ENCODE results near the gene SLC6A8.
"Not testable (repeated sequence)": the region's sequence is repeated elsewhere in the genome, so short reads cannot be mapped to it uniquely, and the experiment has no call there.

SLC6A8 gene

GRCh38 chrX:153709726-153710674 lies 22.3 kb downstream of the SLC6A8 start:
- DNase-seq: no peak

- peak; percentile 18 for DNase-seq
Observed at GRCh38 chrX:153714256-153714655, 26.5 kb downstream of the SLC6A8 start.

DNA sequence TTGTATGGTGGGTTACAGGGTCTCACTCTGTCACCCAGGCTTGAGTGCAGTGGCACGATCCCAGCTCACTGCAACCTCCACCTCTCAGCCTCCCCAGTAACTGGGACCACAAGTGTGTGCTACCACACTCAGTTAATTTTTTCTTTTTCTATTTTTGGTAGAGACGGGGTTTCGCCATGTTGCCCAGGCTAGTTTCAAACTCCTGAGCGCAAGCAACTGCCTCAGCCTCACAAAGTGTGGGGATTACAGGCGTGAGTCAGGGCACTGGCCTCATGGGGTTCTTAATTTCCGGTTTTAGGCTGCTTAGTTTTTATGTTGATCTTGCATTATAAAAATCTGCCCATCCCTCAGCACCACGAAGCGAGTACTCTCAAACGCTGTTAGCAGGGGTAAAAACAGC lies 29.7 kb downstream of the SLC6A8 start:
- no peak for DNase-seq

DNA sequence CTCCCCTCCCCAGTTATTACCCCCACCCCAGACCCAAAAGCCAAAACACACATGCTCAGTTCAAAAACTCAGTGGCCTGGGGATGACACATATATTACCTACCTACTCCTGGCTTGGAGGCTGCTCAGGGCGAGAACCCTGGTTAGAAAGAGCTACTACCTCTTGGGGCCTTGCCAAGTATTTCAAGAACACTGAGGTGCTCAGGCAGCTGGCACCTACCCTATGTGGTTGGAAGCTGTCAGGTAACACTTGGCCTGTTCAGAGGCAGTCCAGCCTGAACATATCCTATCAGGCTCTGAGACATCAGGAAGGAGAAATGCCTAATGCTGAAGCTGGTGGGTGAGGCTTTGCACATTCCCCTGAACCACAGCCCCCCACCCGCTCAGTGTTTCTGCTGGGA lies 31.5 kb downstream of the SLC6A8 start:
- DNase-seq: no peak

GRCh38 chrX:153719701-153720100 lies 32.0 kb downstream of the SLC6A8 start:
- no peak for DNase-seq

GRCh38 chrX:153722704-153723350 lies 35.1 kb downstream of the SLC6A8 start:
- peak; percentile 89 for DNase-seq

GRCh38 chrX:153723351-153724251 lies 35.9 kb downstream of the SLC6A8 start:
- peak; percentile 24 for DNase-seq

GRCh38 chrX:153724252-153725038 lies 36.7 kb downstream of the SLC6A8 start, which contains the start of the genes ABCD1 and BCAP31:
Gene ABCD1, plus strand, starts transcription at chrX:153724856. Its CDS starts 411 bp downstream, at chrX:153725267.
Gene BCAP31, minus strand, starts transcription at chrX:153724387. Its CDS starts 1,143 bp downstream, at chrX:153723244.
- peak; percentile 94 for DNase-seq

- no peak for DNase-seq
Observed at GRCh38 chrX:153725039-153725831, 37.5 kb downstream of the SLC6A8 start.

GRCh38 chrX:153725832-153726285 lies 38.1 kb downstream of the SLC6A8 start:
- DNase-seq: no peak

DNA sequence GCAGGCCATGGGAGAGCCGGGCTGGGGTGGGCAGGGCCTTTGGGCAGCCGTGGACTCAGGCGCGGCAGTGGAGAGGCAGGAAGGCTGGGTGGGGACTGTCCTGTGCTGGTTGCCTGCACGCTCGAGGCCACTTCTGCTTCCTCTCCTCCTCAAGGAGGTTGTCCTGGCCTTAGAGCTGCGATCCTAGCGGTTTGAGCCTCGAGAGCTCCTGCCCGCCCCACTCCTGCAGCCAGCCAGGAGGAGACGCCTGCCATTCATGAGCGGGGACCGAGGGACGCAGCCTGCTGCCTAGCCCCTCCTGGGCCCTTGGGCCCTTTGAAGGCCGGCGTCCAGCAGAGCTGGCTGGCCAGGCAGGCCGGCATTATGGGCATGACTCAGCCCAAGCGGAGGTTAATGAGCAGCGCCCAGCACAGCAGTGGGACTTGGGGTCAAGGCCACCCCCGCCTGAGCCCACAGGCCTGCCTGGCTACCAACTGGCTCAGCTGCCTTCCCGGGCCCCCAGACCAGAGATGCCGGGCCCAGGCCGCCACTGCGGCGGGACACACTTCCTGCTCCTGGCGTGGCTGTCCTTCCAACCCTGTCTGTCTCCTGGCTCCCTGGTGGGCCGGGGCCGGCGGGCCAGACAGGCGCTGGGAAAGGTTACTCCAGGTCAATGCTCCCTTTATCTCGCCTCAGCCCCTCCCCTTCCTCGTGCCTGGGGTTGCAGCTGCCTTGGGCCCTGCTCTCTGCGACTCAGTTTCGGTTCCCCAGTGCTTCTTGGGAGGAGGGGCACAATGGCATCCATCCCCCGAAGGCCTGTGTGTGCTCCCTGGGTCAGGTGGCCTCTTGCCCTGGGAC lies 38.8 kb downstream of the SLC6A8 start:
- peak; percentile 87 for DNase-seq

DNA sequence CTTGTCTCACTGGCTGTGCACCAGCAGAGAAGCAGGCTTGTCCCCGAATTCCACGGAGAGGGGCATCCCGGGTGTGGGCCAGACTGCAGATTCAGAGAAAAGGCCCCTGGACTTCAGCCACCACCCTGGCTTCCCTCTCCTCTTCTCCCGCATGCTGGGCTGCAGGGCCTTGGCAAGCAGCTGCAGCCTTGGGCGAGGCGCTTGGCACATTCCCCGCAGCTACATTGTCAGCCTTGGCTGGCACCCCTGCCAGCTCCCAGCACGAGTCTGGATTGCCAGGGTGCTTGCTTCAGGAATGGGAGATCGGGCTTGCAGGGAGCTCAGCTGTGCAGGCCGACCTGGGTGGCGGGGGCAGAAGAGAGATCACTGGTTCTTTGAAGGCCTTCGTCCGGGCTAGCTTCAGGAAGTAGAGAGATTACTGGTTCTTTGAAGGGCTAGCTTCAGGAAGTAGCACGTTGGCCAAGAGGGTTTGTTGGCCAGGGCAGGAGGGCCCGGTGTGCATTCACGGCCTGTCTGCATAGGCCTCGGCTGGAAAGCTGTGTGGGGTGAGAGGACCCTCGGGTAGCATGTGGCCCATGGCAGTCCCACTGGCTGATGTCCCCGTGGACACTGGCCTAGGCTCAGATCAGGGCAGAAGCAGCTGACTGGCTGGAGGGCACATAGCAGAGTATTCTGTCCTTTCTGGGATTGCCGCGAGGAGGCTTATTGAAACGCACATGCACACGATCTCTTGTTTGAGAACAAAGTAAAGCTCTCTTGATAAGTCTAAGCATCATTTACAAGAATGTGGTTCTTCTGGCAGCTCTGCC lies 39.6 kb downstream of the SLC6A8 start:
- peak; percentile 12 for DNase-seq

GRCh38 chrX:153728095-153728494 lies 40.4 kb downstream of the SLC6A8 start:
- no peak for DNase-seq

DNA sequence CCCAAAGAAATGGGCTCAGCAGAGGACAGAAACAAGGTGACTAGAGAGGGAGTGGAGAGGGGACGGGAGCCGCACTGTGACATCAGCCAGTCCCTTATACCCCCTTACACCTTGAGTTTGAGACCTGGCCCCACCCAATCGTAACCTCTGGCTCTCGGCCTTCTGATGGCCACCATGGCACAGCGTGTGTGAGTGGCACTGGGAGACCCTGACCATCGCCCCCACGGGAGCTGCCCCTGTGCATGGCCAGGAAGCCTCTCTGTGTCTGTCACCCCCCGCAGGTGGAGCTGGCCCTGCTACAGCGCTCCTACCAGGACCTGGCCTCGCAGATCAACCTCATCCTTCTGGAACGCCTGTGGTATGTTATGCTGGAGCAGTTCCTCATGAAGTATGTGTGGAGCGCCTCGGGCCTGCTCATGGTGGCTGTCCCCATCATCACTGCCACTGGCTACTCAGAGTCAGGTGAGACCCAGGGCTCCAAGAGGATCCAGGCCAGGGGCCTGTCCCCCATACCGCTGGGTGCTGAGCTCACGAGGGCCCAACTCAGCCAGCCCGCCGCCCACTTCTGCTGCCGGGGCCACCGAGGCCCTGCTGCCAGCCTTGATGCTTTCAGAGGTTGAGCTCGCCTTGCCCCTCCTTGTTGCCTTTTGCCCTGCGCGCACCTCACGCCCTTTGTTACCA lies 41.4 kb downstream of the SLC6A8 start:
- DNase-seq: no peak

GRCh38 chrX:153730115-153730514 lies 42.4 kb downstream of the SLC6A8 start:
- DNase-seq: not testable (repeated sequence)

- peak; percentile 66 for DNase-seq
Observed at GRCh38 chrX:153731117-153731844, 43.6 kb downstream of the SLC6A8 start.

- DNase-seq: no peak
Observed at GRCh38 chrX:153731845-153732215, 44.1 kb downstream of the SLC6A8 start.

DNA sequence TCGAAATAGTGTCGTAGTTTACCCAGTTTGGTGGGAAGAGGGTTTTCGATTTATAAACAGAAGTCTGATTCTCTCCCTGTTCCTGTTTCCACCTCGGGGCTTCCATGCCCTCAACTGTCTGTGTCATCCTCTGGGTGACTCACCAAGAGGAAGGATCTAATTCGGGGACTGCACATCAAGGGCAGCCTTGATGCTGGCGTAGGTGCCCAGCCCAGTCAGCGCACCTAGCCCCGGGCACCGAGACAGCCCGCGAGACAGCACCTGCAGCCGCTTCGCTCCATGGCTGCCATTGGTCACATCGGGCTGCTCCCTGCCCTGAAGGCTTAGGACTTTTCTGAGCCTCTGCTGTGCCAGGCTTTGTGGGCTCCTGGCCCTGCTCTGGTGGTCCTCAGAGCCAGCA lies 44.7 kb downstream of the SLC6A8 start:
- peak; percentile 84 for DNase-seq
